A204.1 (cell line): ENCODE data around the gene RELL1.

ENCODE experiments used
- FAIRE-seq: peaks from 2 replicates; lab custom pipeline; 2012; peaks lifted over from hg19 to GRCh38; lab: Jason Lieb, UNC

Gene RELL1

DNA sequence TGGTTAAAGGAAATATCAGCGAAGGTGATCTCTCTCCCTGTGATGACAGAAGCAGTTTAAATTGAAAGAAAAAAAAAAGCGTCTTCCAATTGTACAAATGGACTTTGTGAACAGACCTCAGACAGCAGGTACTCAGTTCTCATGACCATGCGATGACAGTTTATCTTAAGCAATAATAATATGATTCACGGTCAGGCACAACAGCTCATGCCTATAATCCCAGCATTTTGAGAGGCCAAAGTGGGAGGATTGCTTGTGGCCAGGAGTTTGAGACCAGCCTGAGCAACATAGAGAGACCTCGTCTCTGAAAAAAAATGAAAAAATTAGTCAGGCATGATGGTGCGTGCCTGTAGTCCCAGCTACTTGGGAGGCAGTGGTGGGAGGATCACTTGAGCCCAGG, 51.0 kb downstream of the RELL1 start:
- FAIRE-seq = no peak

DNA sequence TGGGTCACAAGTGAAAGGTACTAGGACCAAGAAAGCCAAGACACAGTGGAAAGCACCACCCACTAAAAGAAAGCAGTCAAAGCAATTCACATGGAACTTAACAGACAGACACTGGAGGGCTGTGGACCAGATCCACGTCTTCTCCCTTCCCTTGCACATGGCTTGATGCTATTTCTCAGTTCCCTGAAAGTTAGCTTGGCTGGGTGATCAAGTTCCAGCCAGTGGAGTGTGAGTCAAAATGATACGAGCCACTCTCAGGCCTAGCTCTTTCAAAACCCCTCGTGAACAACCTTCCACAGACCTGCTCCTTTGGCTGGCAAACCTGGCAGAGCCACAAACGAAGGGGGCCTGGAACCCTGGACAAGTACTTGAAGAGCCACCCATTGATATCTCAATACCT, 52.0 kb downstream of the RELL1 start:
- no peak for FAIRE-seq

DNA sequence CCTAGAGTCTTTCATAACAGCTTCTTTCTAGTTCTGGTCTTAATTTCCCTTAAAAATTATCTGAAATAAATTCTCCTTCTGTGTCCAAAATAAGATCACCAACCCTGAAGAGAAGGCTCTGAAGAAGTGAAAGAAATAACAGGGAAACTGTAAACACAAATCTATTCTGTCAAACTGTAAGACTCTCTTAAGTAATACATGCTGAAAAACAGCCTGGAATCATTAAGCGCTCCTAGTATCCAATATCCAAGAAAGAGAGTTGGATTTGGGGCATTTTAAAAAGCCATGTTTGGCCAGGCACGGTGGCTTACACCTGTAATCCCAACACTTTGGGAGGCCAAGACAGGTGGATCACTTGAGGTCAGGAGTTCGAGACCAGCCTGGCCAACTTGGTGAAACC, 53.3 kb downstream of the RELL1 start:
- no peak for FAIRE-seq

DNA sequence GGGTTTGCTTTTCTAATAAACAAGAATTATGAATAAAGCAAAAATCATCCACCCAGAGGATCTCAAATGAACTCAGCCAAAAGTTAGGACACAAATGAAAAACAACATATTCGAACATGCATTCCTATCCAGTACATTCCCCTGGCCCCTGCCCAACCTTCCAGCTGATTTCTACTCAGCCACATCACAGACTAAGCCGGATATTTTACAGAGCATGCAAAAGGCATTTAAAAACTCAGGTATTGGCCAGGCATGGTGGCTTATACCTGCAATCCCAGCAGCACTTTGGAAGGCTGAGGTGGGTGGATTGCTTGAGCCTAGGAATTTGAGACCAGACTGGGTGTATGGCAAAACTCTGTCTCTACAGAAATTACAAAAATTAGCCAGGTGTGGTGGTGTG, 54.6 kb downstream of the RELL1 start:
- no peak for FAIRE-seq

DNA sequence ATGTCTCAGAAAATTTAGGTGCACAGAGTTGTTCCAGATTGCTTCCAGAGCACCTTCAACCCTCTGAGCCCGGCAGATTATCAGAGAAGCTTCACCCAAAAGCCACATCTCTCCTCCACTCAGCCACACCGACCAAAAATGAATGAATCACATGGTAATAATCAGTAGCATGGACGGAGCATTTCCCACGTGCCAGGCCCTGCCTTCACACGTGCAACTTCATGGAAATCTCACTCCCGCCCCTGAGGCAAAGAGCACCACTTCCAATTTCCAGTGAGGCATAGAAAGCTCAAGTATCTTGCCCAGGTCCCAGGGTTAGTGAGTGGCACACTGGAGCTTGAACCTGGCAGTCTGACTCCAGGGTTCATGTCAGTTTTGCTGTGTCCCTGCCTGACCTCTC, 56.5 kb downstream of the RELL1 start:
- no peak for FAIRE-seq

DNA sequence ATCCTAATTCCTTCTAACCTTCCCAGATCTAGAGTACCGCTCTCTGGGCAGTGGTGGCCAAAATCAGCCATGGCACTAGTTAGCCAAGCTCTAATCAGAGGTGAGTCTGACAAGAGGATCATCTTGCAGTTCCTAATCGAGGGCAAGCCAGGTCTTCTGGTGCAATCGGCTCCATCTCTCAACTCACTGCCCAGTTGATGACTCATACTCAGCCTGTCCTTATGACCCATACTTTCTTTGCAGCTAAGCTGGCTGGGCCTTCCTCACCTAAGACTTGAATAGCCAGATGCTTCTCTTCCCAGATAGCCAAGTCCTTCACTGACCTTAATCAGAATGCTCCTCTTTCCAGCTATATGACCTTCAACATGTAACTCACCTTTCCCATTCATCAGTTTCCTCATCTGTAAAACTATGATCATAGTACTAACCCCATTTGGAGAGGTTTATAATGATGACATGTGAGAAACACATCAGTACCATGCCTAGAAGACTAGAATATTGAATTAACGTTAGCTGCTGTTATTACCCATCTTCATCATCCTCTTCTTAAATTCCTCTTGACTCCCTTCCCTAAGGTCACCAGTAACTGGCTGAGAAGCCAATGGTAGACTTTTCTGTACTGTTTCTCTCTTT, 57.1 kb downstream of the RELL1 start:
- FAIRE-seq = no peak

DNA sequence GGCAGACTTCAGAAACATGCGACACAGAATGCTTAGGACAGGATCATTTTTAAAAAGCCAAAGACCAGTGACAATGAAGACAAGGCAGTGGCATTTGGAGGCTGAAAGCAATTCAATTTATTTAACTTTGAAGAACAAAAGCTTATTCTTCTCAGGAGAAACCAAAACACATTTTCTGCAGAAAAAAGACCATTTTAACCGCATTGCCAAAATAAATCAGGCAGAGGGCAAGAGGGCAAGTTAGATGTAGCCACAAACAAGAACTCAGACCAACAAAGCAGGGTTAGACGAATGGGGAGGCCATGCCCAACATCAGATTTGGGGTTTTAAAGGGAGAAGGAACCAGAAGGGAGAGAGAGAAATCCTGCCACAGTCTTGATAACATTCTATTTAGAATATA, 58.9 kb downstream of the RELL1 start:
- FAIRE-seq = no peak

DNA sequence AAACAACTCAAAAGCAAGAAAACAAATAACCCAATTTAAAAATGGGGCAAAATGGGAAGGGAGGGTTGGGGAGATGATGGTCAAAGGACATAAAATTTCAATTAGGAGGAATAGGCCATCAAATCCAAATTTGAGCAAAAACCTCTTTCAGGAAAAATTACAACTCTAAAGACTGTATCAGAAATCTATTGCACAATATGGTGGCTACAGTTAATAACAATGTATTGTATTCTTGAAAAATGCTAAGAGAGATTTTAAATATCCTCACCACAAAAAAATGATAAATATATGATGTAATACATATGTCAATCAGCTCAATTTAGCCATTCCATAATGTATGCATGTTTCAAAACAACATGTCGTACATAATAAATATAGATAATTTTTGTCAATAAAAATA, 60.7 kb downstream of the RELL1 start:
- no peak for FAIRE-seq

DNA sequence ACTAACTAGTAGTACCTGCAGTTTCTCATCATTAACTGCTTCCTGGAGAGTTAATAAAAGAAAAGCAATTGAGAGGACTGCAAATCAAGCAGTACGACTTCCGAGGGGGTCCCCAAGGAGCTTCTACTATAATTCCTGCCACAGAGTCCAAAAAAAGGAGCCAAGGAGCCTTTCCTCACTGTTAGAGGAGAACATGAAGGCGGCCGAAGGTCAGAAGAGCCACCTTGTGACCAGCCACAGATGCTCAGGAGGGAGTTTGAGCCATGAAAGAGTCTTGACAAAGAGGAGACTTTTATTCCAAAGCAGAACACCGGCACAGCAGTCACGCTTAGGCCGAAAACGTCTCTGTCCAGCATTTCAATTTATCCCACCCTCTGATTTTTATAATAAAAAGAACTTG, 62.2 kb downstream of the RELL1 start:
- no peak for FAIRE-seq

DNA sequence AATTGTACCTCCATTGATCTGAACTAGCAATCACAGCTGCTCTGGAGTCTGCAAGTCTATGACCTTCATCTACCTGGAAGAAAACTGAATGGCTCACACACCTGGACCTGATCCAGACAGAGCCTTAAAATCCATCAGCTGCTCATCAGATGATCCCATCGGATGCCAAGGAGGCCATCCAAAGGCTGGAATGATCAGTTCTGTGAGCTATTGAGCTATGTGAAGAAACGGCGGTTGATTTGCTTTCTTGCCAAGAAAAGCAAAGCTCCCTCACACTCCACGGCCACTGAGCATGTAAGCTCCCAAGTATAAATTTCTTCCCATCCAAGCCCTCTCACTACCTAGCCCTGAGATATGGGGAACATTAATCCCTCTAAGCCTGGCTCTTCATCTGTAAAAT, 63.1 kb downstream of the RELL1 start:
- FAIRE-seq = no peak

DNA sequence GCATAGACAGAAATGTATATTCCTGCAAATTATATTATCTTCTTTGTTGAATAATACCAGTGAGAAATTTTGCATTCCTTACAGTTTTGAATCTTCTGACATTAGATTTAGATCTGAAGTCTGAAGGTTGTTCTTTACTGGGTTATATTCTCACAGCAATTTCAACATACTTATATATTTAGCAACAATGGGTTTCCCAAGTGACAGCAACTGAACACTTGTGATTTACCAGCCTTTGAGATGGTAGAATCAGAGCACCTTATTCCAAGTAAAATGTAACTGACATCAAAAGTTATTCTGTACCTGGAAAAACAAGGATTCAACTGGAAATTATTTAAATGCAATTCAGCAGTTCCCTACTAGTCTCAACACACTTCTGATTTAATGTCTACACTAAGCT, 66.0 kb downstream of the RELL1 start:
- FAIRE-seq = no peak

DNA sequence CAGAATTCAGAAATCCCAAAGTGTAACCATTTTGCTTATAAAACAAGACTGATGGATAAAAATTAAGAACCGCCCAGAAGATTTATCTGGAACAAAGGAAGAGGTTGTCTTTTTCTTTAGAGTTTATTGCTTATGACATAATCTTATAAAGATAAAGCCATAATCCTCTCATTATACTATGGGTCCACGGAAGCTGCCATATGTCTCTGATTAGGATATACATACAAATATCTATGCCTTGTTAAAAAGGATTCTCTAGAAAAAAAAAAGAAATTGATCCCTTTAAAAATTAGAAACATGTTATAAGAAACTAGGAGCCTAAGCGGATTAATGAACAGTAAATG, 70.5 kb downstream of the RELL1 start:
- no peak for FAIRE-seq

DNA sequence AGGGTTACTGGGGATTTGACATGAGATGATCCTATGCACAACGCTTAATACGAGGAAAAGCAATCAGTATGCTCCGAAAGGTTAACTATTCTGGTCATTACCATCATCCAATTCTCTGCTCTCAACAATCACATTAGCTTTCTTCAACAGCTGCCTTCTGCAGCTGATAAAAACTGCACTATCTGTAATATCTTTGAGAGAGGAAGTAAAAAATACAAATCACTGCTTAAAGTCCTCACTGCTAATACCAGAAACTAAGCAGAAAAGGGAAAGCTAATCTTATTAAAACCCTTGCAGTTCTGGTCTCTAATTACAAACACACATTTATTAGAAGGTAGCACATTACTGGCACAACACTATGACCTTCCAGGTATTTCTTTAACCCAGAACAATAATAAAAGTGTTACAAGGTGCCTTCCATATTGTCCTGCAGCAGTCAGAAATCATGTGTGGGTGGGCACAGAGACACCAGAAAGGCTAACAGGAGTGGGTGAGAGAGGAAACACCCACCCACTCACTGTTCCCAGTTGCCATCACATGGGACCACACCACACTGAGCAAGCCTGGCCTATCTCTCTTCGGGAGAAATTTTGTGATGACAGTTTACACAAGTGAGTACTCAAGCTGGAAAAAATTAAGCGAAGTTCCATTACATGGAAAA, 71.0 kb downstream of the RELL1 start:
- no peak for FAIRE-seq

DNA sequence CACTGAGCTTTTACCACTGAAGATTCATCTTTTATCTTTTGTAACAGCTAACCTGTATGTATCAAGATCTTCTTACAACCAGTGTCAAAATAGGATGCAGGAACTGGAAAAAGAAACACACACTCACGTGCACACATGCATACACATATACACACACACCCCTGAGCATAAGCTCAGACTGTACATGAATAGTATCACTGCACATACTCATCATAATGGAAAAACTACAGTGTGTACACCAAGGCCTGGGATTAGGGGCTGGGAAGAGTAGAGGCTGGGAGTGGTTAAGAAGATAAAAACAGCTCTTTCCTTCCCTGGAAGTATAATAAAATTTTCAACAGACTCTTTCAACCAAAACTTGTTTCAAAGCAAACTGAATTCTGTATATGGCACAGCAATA, 73.4 kb downstream of the RELL1 start:
- no peak for FAIRE-seq

DNA sequence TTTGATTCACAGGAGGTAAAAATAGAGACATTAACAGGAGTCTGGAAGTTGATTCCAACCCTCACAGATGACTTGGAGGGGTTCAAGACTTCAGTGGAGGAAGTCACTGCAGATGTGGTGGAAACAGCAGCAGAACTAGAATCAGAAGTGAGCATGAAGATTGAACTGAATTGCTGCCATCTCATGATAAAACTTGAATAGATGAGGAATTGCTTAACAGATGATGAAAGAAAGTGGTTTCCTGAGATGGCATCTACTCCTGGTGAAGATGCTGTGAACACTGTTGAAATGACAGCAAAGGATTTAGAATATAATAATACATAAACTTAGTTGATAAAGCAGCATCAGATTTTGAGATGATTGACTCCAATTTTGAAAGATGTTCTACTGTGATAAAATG, 76.5 kb downstream of the RELL1 start:
- no peak for FAIRE-seq

DNA sequence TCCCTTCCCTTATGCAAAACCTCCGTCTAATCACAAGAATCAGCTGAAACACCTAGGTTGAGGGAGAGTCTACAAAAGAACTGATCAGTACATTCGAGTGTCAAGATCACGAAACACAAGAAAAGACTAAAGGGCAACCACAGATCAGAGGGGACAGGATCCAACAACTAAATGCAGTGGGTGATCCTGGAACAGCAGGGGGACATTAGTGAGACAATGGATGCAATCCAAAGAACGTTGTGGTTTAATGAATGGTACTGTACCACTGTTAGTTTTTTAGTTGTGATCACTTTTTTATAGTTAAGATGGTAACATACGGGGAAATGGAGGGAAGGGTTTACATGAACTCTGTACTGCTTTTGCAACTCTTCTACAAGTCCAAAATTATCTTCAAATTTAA, 79.2 kb downstream of the RELL1 start:
- no peak for FAIRE-seq

DNA sequence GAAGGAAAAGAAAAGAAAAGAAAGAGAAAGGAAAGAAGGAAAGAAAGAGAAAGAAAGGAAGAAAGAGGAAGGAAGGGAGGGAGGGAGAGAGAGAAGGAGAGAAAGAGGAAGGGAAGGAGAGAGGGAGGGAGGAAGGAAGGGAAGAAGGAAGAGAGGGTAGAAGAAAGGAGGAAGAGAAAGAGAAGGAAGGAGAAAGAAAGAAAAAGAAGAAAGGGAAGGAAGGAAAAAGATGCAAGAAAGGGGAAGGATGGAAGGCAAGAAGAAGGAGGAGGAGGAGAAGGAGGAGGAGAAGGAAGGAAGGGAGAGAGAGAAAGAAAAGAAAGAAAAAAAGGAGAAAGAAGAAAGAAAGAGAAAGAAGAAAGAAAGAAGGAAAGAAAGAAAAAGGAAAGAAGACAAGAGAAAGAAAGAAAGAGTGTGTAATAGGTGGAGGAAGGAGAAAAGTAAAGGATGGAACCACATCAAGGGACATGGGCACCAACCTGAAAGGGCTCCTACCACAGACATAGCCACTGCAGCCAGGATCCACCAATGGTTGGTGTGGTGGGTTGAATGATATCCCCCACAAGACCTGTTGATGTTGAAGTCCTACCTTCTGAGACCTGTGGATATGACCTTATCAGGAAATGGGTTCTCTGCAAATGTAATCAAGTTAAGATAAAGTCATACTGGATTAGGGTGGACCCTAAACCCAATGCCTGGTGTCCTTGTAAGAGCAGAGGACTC, 80.2 kb downstream of the RELL1 start:
- FAIRE-seq = no peak

DNA sequence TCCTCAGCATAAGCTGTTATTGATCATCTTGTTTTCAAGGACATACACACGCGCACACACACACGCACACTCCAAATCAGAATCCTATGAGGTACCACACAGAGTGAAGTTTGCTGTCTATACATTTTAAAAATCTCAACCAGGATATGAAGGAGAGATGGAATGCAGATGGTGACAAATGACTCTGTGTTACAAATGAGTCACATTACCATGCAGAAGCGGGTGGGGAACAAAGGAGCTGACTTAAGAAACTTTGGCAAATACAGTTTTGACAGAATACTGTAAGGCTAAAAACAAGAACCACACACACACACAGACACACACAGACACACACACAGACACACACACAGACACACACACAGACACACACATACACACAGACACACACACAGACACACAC, 81.7 kb downstream of the RELL1 start:
- FAIRE-seq = no peak

DNA sequence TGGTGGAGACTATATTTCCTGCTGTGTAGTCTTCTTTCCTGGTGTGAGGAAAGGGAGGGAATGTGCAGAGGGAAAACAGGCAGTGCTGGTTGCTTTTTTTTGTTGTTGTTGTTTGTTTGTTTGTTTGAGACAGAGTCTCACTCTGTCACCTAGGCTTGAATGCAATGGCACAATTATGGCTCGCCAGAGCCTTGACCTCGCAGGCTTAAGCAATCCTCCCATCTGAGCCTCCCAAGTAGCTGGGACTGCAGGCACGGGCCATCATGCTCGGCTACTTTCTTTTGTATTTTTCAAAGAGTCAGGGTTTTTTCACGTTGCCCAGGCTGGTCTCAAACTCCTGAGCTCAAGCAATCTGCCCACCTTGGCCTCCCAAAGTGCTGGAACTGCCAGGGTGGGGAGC, 82.5 kb downstream of the RELL1 start:
- FAIRE-seq = no peak

DNA sequence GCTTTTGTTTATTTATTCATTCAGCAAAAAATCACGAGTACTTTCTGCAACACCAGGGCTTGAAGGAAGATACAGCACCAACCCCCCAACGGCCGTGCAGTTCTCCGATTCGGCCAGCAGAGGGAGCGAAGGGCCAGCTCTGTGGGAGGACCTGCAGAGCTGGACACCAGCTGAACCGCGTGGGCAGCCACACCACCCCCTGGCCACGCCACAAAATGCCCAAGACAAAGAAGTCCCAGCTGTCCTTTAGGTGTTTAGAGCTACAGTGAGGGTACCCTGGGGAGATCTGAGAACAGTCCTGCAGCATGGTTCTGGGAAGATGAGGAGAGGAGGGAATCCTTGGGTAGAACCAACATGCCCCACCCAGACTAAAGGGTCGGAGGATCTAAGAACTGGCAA, 83.1 kb downstream of the RELL1 start:
- no peak for FAIRE-seq

DNA sequence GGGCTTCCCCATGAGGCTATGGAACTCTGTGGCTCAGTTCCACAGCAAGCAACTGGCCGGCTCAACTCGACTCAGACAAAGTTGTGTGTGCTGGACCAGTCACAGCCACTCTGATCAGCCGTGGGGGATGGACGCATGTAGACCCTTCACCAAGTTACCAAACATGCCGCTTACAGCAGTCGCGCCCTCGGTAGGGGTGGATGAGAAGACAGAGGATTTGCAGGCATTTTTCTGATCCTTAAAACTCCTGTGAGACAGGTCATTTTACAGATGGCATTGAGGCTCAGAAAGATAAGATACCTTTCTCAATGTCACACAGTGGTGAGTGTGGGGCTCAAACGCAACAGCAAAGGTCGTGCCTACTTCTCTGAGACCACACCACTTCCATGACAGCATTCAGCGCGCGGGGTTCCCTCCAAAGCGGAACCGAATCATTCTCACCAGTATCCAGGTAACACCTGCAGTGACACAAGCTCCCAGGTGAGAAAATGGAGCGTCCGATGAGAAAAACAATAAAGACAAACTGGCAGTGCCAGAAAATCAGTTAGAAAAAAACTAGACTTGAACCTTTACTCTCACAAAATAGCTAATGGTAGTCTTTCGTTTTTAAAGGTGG, 83.6 kb downstream of the RELL1 start:
- no peak for FAIRE-seq

DNA sequence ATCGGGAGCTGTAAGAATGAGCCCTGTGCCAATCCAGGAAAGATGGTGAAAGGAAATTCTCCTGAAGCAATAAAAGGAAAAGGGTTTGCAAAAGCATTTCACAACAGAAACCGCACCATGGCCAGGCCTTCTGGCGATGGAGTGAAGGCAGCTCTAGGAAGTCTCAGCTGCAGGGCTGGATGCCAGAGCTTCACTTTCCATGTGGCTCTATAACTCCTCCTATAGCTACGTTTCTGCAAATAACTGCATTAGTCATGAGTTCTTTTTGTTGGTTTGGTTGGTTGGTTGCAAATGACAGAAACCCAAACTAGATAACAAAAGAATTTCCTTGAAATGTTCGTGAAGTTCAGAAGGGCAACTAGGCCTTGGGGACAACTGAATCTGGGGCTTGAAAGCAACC, 84.6 kb downstream of the RELL1 start:
- FAIRE-seq = no peak

DNA sequence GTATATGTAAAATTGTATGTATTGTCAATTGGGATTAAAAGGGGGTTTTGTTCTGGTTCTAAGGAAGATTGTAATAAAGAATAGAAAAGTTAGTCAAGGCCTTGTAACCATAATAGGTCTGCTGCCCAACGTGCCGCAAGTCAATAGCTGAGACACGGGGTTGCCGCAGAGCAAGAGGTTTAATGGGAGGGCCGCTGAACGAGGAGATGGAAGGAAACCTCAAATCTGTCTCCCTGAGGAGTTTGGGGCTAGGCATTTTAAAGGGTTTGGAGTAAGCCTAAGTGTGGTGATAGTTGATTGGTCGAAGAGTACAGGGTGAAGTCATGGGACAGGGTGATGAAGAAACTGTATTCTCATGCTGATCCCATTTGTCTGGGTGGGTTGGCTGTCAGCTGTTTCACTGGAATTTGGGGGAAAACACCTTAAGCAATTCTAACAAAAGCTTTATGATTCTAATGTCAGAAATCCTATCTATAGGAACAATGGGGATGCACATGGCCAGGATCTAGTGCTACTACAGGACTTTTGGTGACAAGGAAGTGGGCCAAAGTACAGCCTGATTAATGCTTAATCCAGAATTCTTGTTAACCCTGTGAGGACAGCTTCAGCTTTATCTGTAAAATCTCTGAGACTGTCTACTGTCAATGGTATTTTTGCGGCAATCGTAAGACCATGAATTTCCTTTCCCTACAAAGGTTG, 86.9 kb downstream of the RELL1 start:
- no peak for FAIRE-seq
